Measurements from ENCODE around the gene NLK.
"Not testable (repeated sequence)": the region's sequence is repeated elsewhere in the genome, so short reads cannot be mapped to it uniquely, and the experiment has no call there.

- not testable (repeated sequence) for TF ChIP-seq CSRNP3 (CRISPR knock-in tag; IDR thresholded peaks at IDR 0.05); ZNF70 (CRISPR knock-in tag; IDR thresholded peaks at IDR 0.05); PATZ1 (CRISPR knock-in tag; IDR thresholded peaks at IDR 0.05; ENCODE audit: borderline replicate concordance); ARNTL (CRISPR knock-in tag; IDR thresholded peaks at IDR 0.05; ENCODE audit: borderline replicate concordance, low read depth); POU6F1 (CRISPR knock-in tag; IDR thresholded peaks at IDR 0.05; ENCODE audit: borderline replicate concordance, low read depth); SNAI2 (CRISPR knock-in tag; IDR thresholded peaks at IDR 0.05); BACH2 (CRISPR knock-in tag; IDR thresholded peaks at IDR 0.05; ENCODE audit: borderline replicate concordance); ESRRG (CRISPR knock-in tag; IDR thresholded peaks at IDR 0.05)
Measured at GRCh38 chr17:28035884-28036283, 6.6 kb upstream of the NLK start.

Data from SK-N-SH treated with all-trans-retinoic acid at 6 μM for 48 hours (cell line).